ENCODE results near the gene POLD2.

Gene POLD2

DNA sequence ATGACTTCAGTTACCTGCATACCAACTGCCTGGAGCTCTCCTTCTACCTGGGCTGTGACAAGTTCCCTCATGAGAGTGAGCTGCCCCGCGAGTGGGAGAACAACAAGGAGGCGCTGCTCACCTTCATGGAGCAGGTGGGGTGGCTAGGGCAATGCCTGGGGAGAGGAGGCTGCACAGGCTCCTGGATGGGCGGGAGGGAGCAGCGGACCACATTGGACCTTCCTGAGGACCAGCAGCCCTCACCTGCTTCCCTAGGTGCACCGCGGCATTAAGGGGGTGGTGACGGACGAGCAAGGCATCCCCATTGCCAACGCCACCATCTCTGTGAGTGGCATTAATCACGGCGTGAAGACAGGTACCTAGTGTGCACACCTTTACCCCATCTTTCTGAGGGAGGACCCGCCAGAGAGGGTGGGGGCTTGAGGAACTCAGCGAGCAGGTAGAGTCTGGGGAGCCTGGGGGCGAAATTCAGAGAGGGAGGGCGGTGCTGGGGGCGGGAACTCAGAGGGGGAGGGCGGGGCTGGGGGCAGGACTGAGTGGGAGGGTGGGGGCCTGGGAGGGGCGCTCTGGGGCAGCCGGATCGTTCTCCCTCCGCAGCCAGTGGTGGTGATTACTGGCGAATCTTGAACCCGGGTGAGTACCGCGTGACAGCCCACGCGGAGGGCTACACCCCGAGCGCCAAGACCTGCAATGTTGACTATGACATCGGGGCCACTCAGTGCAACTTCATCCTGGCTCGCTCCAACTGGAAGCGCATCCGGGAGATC lies 10.2 kb downstream of the POLD2 start:
- no peak for DNase-seq

DNA sequence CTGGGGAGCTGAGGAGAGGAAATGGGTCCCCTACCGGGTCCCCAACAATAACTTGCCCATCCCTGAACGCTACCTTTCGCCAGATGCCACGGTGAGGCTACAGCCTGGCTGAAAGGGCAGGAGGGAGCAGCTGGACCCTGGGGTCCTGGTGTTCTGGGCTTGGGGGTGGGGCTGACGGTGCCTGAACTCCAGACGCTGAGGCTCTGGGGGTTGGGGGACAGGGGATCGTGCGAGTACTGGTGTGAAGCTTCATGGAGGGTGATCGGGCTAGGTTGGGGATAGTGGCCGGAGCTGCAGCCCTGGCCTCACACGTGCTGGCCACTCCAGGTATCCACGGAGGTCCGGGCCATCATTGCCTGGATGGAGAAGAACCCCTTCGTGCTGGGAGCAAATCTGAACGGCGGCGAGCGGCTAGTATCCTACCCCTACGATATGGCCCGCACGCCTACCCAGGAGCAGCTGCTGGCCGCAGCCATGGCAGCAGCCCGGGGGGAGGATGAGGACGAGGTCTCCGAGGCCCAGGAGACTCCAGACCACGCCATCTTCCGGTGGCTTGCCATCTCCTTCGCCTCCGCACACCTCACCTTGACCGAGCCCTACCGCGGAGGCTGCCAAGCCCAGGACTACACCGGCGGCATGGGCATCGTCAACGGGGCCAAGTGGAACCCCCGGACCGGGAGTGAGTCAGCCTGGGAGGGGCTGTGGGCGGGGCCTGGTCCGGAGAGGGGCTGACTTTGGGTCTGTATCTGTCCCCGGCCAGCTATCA lies 10.9 kb downstream of the POLD2 start:
- no peak for DNase-seq

DNA sequence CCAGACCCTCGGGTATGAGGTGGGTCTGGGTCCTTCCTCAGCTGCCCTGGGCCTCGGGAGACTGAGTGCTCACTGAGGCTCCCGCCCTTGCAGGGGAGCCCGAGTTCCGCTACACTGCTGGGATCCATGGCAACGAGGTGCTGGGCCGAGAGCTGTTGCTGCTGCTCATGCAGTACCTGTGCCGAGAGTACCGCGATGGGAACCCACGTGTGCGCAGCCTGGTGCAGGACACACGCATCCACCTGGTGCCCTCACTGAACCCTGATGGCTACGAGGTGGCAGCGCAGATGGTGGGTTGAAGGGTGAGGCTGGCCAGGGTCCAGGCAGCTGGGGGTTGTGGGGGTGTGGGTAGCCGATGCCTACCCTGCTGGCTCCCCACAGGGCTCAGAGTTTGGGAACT lies 11.6 kb downstream of the POLD2 start:
- DNase-seq, result no peak

DNA sequence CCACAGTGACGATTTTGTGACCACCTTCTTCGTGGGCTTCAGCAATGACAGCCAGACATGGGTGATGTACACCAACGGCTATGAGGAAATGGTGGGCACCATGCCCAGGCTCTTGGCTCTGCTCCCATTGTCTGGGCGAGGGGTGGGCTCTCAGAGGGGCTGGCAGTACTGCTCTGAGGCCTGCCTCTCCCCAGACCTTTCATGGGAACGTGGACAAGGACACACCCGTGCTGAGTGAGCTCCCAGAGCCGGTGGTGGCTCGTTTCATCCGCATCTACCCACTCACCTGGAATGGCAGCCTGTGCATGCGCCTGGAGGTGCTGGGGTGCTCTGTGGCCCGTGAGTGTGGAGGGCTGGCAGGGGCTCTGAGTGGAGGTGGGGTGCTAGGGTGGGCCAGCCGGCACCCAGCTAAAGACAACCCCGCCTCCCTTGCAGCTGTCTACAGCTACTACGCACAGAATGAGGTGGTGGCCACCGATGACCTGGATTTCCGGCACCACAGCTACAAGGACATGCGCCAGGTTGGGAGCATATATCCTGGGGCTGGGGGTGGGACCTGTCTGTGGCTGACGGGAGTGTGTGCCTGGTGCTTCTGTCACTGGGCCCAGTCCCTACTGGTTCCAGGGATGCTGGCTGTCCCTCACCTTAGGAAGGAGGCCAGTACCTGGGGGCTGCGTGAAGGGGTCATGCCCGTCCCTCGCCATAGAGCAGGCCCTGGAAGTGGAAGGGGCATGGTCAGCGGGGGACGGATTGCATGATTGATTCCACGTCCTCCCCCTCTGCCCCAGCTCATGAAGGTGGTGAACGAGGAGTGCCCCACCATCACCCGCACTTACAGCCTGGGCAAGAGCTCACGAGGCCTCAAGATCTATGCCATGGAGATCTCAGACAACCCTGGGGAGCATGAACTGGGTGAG lies 12.4 kb downstream of the POLD2 start:
- no peak for DNase-seq

DNA sequence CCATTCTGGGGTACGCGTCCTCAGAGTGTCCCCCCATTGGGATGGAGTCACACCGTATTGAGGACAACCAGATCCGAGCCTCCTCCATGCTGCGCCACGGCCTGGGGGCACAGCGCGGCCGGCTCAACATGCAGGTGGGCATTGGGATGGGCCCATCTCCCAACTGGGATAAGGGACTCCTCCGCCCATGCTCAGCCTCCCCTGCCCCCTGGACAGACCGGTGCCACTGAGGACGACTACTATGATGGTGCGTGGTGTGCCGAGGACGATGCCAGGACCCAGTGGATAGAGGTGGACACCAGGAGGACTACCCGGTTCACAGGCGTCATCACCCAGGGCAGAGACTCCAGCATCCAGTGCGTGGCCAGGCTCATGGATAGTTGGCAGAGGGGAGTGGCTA lies 13.4 kb downstream of the POLD2 start:
- no peak for DNase-seq

DNA sequence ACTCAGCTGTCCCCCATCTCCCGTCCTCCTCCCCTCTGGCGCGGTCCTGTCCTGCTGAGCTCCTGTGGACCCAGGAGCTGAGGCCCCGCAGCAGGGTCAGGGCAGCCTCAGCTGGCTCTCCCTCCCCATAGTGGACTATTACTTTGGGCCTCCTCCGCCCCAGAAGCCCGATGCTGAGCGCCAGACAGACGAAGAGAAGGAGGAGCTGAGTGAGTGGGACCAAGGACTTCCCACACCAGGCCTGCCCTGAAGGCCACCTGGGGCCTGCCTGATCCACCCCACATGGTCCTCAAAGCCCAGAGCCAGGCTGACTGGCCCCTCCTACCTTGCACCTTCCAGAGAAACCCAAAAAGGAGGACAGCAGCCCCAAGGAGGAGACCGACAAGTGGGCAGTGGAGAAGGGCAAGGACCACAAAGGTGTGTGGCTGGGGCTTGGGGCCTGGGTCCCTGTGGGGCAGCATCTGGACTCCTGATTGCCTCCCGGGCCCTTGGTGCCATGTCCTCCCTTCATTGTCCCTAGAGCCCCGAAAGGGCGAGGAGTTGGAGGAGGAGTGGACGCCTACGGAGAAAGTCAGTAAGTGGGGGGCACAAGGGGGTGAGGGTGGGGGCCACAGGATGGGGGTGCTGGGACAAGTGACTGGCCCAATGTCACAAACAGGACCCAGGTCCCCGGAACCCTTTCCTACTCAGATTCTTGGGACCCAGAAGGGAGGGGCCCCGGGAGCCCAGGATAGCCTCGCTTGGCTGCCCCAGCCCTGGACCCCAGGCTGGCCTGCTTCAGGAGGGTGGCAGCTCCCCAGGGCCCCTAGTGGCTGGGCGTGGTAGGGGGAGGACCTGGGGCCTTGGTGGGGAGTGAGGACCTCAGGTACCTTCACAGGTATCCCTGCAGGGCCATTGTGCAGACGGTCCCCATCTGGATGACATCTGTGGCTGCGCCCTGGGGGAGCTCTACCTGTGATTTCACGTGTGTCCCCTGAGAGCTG lies 14.3 kb downstream of the POLD2 start:
- no peak for DNase-seq

DNA sequence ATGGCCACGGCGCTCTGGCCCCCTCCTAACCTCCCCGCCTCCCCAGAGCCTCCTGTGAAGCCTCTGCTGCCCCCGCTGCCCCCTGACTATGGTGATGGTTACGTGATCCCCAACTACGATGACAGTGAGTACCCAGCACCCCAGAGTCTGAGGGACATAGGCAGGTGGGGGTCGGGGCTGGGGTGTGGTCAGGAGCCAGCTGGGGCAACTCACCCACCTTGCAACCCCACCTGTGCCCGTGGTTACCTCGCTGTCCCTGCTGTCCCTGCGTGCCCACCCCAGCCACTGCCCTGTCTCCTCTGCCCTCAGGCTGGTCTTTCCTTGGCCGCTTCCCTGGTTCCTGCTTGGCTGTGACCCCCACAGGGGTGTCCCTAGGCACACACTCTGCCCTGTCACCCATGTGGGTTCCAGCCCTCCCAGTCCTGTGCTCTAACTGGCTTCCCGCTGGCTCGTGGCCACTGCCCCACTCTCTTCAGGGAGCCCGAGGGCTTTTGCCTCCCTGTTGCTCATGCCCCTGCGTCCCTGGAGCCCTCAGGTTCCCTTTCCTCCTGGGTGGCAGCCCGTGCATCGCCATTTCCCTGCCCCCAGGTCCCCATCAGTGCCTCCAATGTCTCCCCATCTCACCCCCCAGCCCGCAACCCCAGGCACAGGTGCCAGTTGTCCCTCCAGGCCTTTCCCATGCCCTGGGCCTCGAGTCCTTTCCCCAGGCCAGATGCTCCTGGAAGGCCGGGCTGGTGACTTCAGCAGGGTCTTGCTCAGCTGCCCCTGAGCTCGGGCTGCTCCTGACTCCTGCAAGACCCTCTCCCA lies 15.2 kb downstream of the POLD2 start:
- no peak for DNase-seq

DNA sequence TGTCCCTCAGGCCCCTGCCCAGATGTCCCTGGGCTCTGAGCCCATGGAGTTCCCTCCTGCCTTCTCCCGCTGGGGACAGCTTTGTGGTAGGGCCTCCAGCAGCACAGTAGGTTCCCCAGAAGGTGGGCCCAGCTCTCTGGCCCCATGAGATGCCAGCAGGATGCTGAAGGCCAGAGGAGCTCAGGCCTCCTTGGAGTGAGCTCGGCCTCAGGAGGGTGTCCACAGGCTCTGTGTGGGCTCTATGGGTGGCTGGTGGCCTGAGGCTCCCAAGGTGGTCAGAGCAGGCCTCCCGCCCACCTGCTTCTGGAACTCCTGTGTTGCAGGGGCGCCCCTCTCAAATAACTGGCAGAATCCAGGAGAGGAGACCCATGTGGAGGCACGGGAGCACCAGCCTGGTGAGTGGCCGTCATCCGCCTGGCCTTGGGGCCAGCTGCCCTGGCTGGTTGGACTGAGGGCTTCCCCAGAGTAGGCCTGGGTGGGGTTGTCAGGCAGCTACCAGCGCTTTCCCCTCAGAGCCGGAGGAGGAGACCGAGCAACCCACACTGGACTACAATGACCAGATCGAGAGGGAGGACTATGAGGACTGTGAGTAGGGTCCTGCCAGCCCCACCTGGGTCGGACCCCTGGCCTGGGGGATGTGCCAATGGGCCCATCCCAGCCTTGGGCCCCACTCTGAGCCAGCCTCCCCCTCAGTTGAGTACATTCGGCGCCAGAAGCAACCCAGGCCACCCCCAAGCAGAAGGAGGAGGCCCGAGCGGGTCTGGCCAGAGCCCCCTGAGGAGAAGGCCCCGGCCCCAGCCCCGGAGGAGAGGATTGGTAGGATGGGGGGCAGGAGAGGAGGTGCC lies 16.0 kb downstream of the POLD2 start:
- no peak for DNase-seq

DNA sequence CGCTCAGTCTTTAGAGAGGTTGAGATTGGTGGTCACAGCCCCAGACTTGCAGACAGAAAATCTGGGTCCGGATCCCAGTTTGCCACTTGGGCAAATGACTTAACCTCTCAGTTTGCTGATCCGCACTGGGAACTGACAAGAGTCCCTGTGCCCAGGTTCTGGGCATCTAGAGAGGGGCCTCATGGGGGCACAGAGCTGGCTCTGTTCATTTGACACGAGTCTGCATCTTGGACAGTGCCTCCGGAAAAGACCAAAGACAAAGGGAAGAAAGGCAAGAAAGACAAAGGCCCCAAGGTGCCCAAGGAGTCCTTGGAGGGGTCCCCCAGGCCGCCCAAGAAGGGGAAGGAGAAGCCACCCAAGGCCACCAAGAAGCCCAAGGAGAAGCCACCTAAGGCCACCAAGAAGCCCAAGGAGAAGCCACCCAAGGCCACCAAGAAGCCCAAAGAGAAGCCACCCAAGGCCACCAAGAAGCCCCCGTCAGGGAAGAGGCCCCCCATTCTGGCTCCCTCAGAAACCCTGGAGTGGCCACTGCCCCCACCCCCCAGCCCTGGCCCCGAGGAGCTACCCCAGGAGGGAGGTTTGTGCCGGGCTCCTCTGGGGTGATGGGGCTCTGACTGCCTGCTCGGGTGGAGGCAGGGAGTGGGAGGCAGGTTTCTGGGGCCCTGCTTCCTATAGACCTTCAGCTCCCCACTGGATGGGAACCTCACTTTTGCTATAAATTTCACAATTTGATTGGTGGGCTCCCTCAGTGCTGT lies 16.9 kb downstream of the POLD2 start:
- DNase-seq, result no peak

DNA sequence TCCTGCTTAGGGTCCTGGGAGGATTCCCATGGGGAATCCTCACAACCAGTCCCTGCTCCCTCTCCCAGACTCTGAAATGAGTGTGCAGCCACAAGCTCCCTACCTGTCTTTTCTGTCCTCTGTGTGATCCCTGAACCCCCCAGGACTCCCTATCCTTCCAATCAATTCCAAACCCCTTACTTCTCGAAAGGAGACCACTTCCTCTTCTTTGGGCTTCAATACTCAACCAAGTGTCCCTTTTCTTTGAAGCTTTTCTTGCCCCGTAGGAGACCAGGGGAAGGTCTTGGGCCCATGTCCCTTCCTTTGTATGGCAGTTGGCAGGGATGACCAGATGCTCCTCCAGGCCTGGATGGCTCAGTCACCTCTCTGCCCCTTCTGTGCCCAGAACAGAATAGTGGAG lies 17.5 kb downstream of the POLD2 start:
- DNase-seq, result no peak

DNA sequence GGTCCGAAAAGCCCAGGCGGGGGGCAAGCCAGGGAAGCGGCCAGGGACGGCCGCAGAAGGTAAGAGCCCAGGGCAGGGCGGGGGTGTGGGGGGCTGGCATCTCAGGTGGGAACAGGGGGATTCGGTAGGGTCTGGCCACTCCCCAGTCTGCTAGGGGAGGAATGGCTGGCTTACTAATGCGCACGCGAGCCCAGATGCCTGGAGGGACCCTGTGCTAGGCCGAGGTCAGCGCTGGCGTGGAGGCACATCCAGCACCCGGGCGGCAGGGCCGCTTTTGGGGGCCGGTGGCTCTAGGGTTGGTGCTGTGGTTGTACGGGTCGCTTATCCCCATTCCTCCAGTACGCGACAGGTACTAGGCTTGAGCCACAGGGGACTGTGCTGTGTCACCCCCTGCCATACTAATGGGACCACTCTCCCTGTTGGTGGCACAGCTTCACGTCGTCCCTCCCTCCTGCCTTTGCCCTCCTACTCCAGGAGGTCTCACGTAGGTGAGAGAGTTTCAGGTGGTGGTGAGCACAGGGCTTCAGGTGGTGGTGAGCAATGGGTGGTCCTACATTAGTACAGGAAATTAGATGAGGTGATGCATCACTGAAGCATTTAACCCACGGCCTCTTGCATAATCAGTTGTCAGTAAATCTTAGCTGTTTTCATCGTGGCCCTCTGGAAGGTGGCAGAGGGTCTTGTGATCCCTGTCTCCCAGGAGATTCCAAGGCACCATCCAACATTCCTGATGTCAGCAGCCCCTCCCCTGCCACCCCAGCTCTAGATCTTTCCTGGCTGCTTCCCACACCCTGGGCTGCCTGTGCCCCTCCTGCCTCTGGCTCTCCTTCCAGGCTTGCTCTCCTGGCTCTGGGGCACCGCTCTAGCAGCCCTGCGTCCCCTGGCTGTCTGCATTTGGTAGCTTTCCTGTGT lies 18.2 kb downstream of the POLD2 start:
- DNase-seq, result no peak

DNA sequence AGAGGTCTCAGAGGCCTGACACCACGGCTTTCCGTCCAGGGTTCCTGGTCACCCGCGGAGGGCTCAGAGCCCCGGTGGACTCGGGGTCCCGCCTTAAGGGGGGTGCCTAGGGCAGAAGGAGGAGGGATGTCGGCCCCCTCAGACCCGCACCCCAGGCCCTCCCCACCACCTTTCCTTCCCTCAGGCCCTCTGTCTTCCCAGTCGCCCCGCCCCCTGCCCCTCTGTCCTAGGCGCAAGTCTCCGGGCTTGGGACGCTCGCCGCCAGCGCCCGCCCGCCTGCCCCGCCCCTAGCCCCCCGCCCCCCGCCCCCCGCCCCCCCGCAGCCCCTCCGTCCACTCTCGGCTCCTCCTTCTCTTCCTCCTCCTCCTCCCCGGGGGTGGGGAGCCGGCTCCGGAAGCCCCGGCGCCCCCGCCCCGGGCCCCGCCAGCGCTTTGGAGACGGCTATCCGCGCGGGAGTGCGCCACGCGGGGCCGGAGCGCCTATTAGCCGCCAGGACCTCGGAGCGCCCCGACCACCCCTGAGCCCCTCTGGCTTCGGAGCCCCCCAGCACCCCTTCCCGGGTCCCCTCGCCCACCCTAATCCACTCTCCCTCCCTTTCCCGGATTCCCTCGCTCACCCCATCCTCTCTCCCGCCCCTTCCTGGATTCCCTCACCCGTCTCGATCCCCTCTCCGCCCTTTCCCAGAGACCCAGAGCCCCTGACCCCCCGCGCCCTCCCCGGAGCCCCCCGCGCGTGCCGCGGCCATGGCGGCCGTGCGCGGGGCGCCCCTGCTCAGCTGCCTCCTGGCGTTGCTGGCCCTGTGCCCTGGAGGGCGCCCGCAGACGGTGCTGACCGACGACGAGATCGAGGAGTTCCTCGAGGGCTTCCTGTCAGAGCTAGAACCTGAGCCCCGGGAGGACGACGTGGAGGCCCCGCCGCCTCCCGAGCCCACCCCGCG lies 19.2 kb downstream of the POLD2 start, which contains the start of gene AEBP1:
TSS of gene AEBP1 (plus strand) at position 423 of the 937 bp plus-strand sequence. CDS start at position 744, 321 bp downstream.
- DNase-seq, result no peak

DNA sequence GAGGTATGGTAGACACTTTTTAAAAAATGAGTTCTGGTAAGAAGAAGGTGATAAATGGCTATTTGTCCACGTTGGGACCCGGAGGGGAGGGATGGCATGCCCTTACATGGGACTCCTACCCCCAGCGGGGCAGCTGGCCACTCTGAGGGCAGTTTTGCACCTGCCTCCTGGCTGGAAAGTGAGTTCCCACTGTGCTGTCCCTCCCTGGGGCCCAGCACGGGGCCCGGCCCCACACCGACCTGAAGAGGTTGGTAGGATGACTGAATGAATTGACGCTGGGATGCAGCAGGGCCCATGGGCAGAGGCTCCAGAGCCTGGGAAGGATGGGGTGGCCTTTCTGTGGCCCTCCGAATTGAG lies 19.8 kb downstream of the POLD2 start:
- DNase-seq, result no peak

DNA sequence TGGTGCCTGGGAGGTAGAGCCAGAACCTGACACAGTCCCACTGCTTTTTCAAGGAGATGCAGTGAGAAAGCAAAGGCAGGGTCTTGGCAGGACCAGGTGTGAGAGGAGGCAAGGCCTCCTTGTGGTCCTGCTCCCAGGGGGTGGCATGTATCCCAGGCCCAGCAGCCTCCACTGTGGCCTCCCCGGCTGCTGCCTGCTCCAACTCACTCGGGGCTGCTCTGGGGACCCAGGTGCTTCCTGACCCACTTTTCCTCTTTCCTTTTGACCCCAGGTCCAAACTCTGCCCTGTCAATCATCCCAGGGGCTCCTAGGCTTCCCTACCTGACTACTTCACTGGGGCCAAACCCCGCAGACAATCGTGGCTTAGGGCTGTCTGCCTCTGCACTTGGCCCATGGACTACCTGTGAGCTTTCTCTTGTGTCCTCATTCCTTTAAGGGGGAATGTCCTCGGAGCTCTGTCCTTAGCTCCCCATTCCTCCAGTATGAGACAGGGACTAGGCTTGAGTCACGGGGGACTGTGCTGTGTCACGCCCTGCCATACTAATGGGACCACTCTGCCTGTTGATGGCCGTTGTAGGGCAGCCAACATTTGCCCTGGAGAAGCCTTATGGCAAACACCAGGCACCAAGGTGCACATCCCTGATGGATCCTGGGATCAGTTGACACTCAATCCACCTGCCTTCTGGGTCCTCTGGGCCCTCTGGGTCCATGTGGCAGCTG lies 20.3 kb downstream of the POLD2 start:
- DNase-seq, result no peak

DNA sequence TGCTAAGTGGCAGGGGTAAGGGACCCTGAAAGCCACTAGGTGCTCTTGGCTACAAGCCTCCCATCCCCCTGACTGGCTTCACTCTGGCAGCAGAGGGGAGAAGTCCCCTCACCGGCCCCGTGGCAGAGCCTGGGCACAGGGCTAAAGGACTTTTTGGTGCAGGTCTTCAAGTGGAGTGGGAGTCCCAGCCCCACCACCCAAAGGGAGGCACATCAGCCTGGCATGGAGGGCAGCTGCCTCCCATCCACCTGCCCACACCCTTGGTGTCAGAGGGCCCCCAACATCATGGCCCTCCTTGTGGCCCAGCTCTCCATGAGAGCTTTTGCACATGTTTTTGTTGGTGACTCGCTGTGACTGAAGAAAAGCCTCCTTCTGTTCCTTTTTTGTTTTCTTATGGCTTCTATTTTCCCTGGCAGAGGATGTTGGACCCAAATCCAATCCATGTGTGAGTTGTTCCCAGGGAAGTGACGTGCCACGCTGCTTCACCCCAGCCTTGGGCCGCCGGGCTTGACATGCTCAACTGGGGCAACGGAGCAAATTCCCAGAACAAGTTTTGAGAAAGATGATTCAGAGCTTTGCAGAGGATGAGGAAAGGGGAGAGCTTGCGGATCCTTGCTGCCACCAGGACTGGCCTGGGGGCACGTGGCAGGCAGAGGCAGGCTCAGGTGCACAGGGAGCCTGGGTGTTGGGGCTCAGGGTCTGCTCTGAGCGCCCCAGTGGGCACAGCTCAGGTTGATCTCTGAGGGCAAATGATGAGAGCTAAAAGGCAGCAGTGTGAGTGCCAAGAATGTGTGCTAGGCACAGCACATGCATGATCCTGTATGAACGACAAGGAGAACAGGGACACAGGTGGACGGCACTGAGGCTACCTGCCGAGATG lies 21.1 kb downstream of the POLD2 start:
- no peak for DNase-seq
